ENCODE results near the gene PTPRN2.

DNA sequence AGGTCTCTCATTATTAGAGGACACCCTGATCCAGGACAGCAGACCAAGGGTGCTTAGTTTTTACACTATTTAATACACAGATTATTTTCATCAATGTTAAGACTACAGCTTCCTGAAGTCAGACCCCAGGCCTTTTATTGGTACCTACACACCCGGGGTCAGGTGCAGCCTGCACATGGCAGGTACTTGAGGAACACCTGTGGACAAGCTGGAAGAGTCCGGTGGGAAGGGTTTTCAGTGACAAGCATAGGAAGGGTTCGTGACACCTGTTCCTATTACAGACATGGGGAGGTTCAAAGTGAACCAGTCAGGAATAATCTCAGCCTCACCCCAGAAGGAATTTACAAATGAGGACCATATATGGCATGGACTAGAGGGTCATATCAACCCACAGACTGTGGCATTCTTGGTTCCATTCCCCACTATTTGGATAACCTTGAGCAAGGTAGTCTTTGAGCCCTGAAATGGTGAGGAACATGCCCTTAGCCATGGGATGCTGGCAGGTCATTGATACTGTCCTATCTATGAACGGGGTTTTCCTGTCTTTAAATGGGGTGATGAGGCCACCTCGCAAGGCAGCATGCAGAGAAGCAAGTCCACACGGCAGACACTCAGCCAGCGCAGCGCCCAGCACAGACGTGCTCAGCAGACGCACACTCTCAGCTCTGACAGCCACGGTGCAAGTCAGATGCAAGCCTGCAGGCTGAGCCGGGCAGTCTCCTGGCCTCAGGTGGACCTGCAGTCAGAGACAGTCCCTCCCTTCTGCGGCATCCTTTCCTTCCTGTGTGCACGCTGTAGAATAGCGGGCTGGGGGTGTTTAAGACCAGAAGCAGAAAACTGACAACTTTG, 624.9 kb downstream of the PTPRN2 start:
- TF ChIP-seq, protein P1, sequence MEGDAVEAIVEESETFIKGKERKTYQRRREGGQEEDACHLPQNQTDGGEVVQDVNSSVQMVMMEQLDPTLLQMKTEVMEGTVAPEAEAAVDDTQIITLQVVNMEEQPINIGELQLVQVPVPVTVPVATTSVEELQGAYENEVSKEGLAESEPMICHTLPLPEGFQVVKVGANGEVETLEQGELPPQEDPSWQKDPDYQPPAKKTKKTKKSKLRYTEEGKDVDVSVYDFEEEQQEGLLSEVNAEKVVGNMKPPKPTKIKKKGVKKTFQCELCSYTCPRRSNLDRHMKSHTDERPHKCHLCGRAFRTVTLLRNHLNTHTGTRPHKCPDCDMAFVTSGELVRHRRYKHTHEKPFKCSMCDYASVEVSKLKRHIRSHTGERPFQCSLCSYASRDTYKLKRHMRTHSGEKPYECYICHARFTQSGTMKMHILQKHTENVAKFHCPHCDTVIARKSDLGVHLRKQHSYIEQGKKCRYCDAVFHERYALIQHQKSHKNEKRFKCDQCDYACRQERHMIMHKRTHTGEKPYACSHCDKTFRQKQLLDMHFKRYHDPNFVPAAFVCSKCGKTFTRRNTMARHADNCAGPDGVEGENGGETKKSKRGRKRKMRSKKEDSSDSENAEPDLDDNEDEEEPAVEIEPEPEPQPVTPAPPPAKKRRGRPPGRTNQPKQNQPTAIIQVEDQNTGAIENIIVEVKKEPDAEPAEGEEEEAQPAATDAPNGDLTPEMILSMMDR (IDR thresholded peaks at IDR 0.05; ENCODE audit: low read depth, low read length): no peak
- no peak for TF ChIP-seq POLR2A (IDR thresholded peaks at IDR 0.05; ENCODE audit: extremely low read depth, insufficient read length)
